PC-9 (cell line): ENCODE data around the gene AMBRA1. TPM values are rescaled to one million over a fixed set of nuclear protein-coding genes. Genes with fewer than 3 reads are reported as not detected.

ENCODE experiments used
- BruUV-seq: library from RNA; stranded (reverse); fragments of 400-500 nt; replicated peaks from 2 replicates; lab custom pipeline; 2021; lab: Mats Ljungman, UMichigan
- CTCF ChIA-PET: fragments of 300-600 bp; sonication (Branson Sonifier 250); formaldehyde crosslinking; loops from one replicate; lab custom pipeline; 2022; ENCODE audit warnings: antibody characterized with exemption; lab: Charles Lee
- POLR2A ChIA-PET: fragments of 300-600 bp; sonication (Branson Sonifier 250); formaldehyde crosslinking; loops from one replicate; lab custom pipeline; 2022; ENCODE audit warnings: antibody characterized with exemption; ENCODE audit not compliant: unreplicated experiment; lab: Charles Lee
- DNase-seq, 2 experiments: peaks; one replicate each; pipeline versions ENCODE4 v3.0.0 to v3.0.0-alpha.2; 2015 to 2022; ENCODE audit warnings: mixed read lengths in 1 of 2
- H2AFZ ChIP-seq: fragments of 200-600 bp; sonication (generic); 2 replicates; pipeline ENCODE4 v1.8.1; 2017; ENCODE audit warnings: antibody characterized with exemption
- H3F3A ChIP-seq: fragments of 200-600 bp; sonication (generic); 2 replicates; pipeline ENCODE4 v1.8.1; 2017; ENCODE audit warnings: antibody characterized with exemption, mild to moderate bottlenecking, low read depth; ENCODE audit not compliant: insufficient read depth
- H3K27ac ChIP-seq: fragments of 200-600 bp; sonication (generic); 2 replicates; pipeline ENCODE4 v1.6.1; 2016; ENCODE audit warnings: mixed run types
- H3K27me3 ChIP-seq: fragments of 200-600 bp; sonication (generic); 2 replicates; pipeline ENCODE4 v1.6.1; 2016; ENCODE audit warnings: low read depth, mixed run types; ENCODE audit not compliant: insufficient read depth
- H3K36me3 ChIP-seq: fragments of 200-600 bp; sonication (generic); 2 replicates; pipeline ENCODE4 v1.6.1; 2016; ENCODE audit warnings: low read depth, mixed run types
- H3K4me1 ChIP-seq: fragments of 200-600 bp; sonication (generic); replicated peaks from 2 replicates; pipeline ENCODE4 v1.6.1; 2016; ENCODE audit warnings: mixed run types; ENCODE audit not compliant: insufficient read depth
- H3K4me2 ChIP-seq: fragments of 200-600 bp; sonication (generic); 2 replicates; pipeline ENCODE4 v1.6.1; 2017; ENCODE audit warnings: mixed run types
- H3K4me3 ChIP-seq: fragments of 200-600 bp; sonication (generic); 2 replicates; pipeline ENCODE4 v1.6.1; 2016; ENCODE audit warnings: mixed run types
- H3K79me2 ChIP-seq: fragments of 200-600 bp; sonication (generic); 2 replicates; pipeline ENCODE4 v1.6.1; 2017; ENCODE audit warnings: low read depth, mixed run types
- H3K9me2 ChIP-seq: fragments of 200-600 bp; sonication (generic); 2 replicates; pipeline ENCODE4 v1.8.1; 2017; ENCODE audit warnings: mild to moderate bottlenecking; ENCODE audit not compliant: insufficient read depth
- H3K9me3 ChIP-seq: fragments of 200-600 bp; sonication (generic); 2 replicates; pipeline ENCODE4 v1.8.1; 2016; ENCODE audit warnings: low read depth; ENCODE audit not compliant: insufficient read depth
- H4K20me1 ChIP-seq: fragments of 200-600 bp; sonication (generic); 2 replicates; pipeline ENCODE4 v1.8.1; 2017; ENCODE audit not compliant: insufficient read depth
- EZH2 ChIP-seq: fragments of 200-600 bp; sonication (generic); IDR thresholded peaks from 2 replicates; pipeline ENCODE4 v1.8.0; 2017; ENCODE audit warnings: antibody characterized with exemption, low read depth
- intact Hi-C: fragments of 100-400 bp; cut with micrococcal nuclease; formaldehyde crosslinking; loops from one replicate; pipeline ENCODE4 v1.10.0; 2022; ENCODE audit not compliant: unreplicated experiment
- total RNA-seq: library from RNA; stranded (reverse); gene quantifications from 2 replicates; pipeline ENCODE4 v1.2.3, GENCODE V29; 2021
- TF ChIP-seq, protein P1 (sequence below): fragments of 200-600 bp; sonication (generic); conservative IDR thresholded peaks from 2 replicates; pipeline ENCODE4 v1.6.1; 2017; ENCODE audit warnings: mixed run types, antibody characterized with exemption, mild to moderate bottlenecking, moderate library complexity

The AMBRA1 gene
- total RNA-seq, 1 experiment from 2014 or later, result 41.4 TPM

DNA sequence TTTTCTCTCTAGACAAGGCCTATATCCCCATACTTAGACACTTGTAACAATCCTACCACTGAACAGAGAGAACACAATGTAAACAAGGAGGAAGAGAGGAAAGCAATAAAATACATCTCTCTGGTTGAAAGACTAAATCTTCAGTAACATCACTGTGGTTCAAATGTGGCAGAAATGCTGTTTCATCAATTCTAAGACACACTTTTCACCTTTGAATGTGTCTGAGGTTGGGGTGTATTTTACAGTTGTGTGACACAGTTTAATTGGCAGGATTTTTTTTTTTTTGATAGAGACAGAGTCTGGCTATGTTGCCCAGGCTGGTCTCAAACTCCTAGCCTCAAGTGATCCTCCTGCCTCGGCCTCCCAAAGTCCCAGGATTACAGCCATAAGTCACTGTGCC lies 79.5 kb downstream of the AMBRA1 start:
- H3K27me3 ChIP-seq, result no peaks in the 10 kb centered on the region
- H3K4me1 ChIP-seq, result no peaks in the 10 kb centered on the region
- CTCF ChIA-PET, result interaction anchor here (0.9 kb wide), 1 partner anchor 24 kb away, joined by 3 read pairs; no protein-coding TSS in a partner anchor
- H3F3A ChIP-seq, result peaks cover 14% of the 10 kb centered on the region; the same call in 1 of the 2 replicates
- no peaks in the 10 kb centered on the region for H3K9me2 ChIP-seq
- no peak overlapping the region for H2AFZ ChIP-seq
- peaks cover 39% of the 10 kb centered on the region for H3K79me2 ChIP-seq
- no peak overlapping the region for H3K27ac ChIP-seq
- POLR2A ChIA-PET, result interaction anchor here (0.7 kb wide), 1 partner anchor 82 kb away, joined by 3 read pairs; no protein-coding TSS in a partner anchor
- H3K36me3 ChIP-seq, result no peaks in the 10 kb centered on the region
- DNase-seq, result no peak
- H4K20me1 ChIP-seq, result peaks cover 42% of the 10 kb centered on the region
- TF ChIP-seq EZH2, result no peak
- TF ChIP-seq, protein P1, sequence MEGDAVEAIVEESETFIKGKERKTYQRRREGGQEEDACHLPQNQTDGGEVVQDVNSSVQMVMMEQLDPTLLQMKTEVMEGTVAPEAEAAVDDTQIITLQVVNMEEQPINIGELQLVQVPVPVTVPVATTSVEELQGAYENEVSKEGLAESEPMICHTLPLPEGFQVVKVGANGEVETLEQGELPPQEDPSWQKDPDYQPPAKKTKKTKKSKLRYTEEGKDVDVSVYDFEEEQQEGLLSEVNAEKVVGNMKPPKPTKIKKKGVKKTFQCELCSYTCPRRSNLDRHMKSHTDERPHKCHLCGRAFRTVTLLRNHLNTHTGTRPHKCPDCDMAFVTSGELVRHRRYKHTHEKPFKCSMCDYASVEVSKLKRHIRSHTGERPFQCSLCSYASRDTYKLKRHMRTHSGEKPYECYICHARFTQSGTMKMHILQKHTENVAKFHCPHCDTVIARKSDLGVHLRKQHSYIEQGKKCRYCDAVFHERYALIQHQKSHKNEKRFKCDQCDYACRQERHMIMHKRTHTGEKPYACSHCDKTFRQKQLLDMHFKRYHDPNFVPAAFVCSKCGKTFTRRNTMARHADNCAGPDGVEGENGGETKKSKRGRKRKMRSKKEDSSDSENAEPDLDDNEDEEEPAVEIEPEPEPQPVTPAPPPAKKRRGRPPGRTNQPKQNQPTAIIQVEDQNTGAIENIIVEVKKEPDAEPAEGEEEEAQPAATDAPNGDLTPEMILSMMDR, result no peak
- no peak overlapping the region for H3K4me3 ChIP-seq
- no TSS peak for BruUV-seq
- no peaks in the 10 kb centered on the region for H3K9me3 ChIP-seq
- H3K4me2 ChIP-seq, result no peak overlapping the region
- intact Hi-C loops, result no loop called here

DNA sequence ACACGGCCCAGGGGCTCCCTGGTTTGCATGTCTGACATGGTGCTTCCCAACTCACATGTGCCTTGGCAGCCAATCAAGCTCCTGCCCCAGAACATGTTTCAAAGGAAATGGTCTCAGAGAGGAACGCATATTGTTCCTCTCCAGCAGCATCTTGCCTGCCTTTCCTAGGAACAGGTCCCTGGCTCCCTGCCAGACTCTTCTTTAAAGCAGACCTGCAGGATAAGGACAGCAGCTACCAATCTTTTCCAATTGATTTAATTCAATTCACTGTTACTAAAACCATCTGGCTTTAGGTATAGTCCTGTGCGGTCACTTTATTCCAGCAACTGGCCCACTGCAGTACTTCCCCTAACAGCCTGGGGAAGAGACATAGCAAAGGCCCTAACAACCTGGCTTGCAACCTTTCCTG lies 79.9 kb downstream of the AMBRA1 start:
- H3K9me3 ChIP-seq, result no peaks in the 10 kb centered on the region
- H3K36me3 ChIP-seq, result peaks cover 1% of the 10 kb centered on the region; the same call in 1 of the 2 replicates
- H4K20me1 ChIP-seq, result peaks cover 42% of the 10 kb centered on the region
- H3K27ac ChIP-seq, result no peak overlapping the region
- H3K79me2 ChIP-seq, result peaks cover 35% of the 10 kb centered on the region
- BruUV-seq, result no TSS peak
- no peaks in the 10 kb centered on the region for H3K27me3 ChIP-seq
- no peak for DNase-seq
- no peak overlapping the region for H3K4me3 ChIP-seq
- intact Hi-C loops, result no loop called here
- POLR2A ChIA-PET, result interaction anchor here (0.7 kb wide), 1 partner anchor 81 kb away, joined by 3 read pairs; no protein-coding TSS in a partner anchor
- CTCF ChIA-PET, result no interaction called here
- TF ChIP-seq, protein P1, result no peak
- TF ChIP-seq EZH2, result no peak
- H3K4me2 ChIP-seq, result no peak overlapping the region
- H3F3A ChIP-seq, result peaks cover 14% of the 10 kb centered on the region; the same call in 1 of the 2 replicates
- no peaks in the 10 kb centered on the region for H3K9me2 ChIP-seq
- H3K4me1 ChIP-seq, result no peaks in the 10 kb centered on the region
- H2AFZ ChIP-seq, result no peak overlapping the region

DNA sequence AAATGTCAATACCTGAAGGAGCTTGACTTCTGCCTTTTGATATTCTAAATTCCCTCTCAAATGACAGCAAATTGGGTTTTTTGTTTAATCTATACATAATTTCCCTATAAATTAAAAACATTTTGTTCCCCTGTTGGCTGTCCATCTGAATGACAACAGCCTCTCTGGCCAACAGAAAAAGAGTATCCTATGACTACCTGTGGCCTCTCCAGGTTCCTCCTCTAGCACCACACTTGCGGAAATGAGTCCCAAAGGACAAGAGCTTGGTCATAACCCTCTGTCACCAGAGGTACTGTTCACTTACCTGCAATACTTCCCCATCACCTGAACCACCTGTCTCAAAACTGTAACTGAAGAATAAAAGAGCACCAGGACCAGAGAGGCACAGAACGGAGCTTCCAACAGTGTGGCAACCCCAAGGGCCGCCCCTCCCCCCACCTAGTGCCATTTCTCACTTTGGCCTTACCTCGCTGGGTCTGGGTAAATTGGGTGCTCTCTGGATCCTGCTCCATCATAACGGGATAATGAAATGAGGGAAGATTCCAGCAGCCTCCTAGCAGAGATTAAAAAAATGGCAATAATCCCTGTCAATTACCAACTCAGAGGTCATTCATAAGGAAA lies 81.5 kb downstream of the AMBRA1 start:
- H3K4me3 ChIP-seq, result no peak overlapping the region
- TF ChIP-seq, protein P1, result no peak
- no peak for TF ChIP-seq EZH2
- ChIA-PET POLR2A (interaction anchor here (0.6 kb wide), 1 partner anchor 553 kb away, joined by 4 read pairs; no protein-coding TSS in a partner anchor), CTCF (no interaction called here)
- H3K9me2 ChIP-seq, result no peaks in the 10 kb centered on the region
- H4K20me1 ChIP-seq, result peaks cover 42% of the 10 kb centered on the region
- H3K27ac ChIP-seq, result no peak overlapping the region
- H3F3A ChIP-seq, result peaks cover 14% of the 10 kb centered on the region; the same call in 1 of the 2 replicates
- H2AFZ ChIP-seq, result no peak overlapping the region
- H3K27me3 ChIP-seq, result no peaks in the 10 kb centered on the region
- H3K9me3 ChIP-seq, result no peaks in the 10 kb centered on the region
- peaks cover 28% of the 10 kb centered on the region for H3K79me2 ChIP-seq
- intact Hi-C loops, result no loop called here
- no peaks in the 10 kb centered on the region for H3K4me1 ChIP-seq
- no TSS peak for BruUV-seq
- no peak for DNase-seq
- no peak overlapping the region for H3K4me2 ChIP-seq
- peaks cover 5% of the 10 kb centered on the region; the same call in 1 of the 2 replicates for H3K36me3 ChIP-seq
